H1 (cell line): ENCODE measurements around the gene CFL2. TPM values are rescaled to one million over a fixed set of nuclear protein-coding genes. Genes with fewer than 3 reads are reported as not detected.

ENCODE experiments used
- CTCF ChIA-PET: fragments of 300-600 bp; sonication (Branson Sonifier 250); formaldehyde crosslinking; loops from one replicate; lab custom pipeline; 2021; ENCODE audit not compliant: partially characterized antibody; lab: Charles Lee
- POLR2A ChIA-PET: fragments of 300-600 bp; sonication (Branson Sonifier 250); formaldehyde crosslinking; loops from one replicate; lab custom pipeline; 2021; ENCODE audit warnings: inconsistent platforms; ENCODE audit not compliant: partially characterized antibody; lab: Charles Lee
- DNase-seq, 2 experiments: peaks; one replicate each; pipeline versions ENCODE4 v3.0.0 to v3.0.0-alpha.2; 2010 to 2022; ENCODE audit warnings: low spot score in 2 of 2, low read depth in 1 of 2, mixed read lengths in 1 of 2
- FAIRE-seq: peaks from 2 replicates; lab custom pipeline; 2011; peaks lifted over from hg19 to GRCh38; lab: Jason Lieb, UNC
- H2AFZ ChIP-seq: 2 replicates; pipeline ENCODE4 v1.8.1; 2012; ENCODE audit warnings: low read length, inconsistent platforms
- H2AK5ac ChIP-seq: 2 replicates; pipeline ENCODE4 v1.6.1; 2013; ENCODE audit warnings: low read depth, low read length
- H2BK120ac ChIP-seq: replicated peaks from 2 replicates; pipeline ENCODE3; 2013; ENCODE audit warnings: low read depth, low read length, inconsistent platforms
- H2BK12ac ChIP-seq: 2 replicates; pipeline ENCODE4 v1.6.1; 2013; ENCODE audit warnings: low read depth, low read length
- H2BK15ac ChIP-seq: 2 replicates; pipeline ENCODE4 v1.6.1; 2013; ENCODE audit warnings: low read length
- H2BK20ac ChIP-seq: 2 replicates; pipeline ENCODE4 v1.6.1; 2013; ENCODE audit warnings: low read length
- H2BK5ac ChIP-seq: 2 replicates; pipeline ENCODE4 v1.6.1; 2013; ENCODE audit warnings: low read depth, low read length
- H3K14ac ChIP-seq: 2 replicates; pipeline ENCODE4 v1.6.1; 2013; ENCODE audit warnings: inconsistent platforms; ENCODE audit not compliant: insufficient read length
- H3K18ac ChIP-seq: 2 replicates; pipeline ENCODE4 v1.6.1; 2013; ENCODE audit warnings: low read length; ENCODE audit errors: extremely low read depth
- H3K23ac ChIP-seq: 2 replicates; pipeline ENCODE4 v1.6.1; 2013; ENCODE audit warnings: inconsistent platforms; ENCODE audit not compliant: insufficient read length
- H3K23me2 ChIP-seq: 2 replicates; pipeline ENCODE4 v1.6.1; 2013; ENCODE audit warnings: low read depth, low read length
- H3K27ac ChIP-seq: 2 replicates; pipeline ENCODE4 v1.6.1; 2011; ENCODE audit warnings: low read depth, low read length, inconsistent platforms
- H3K27me3 ChIP-seq, 4 experiments: replicated peaks in 1 of 4; 1 replicate in 1 of 4; 2 replicates in 3 of 4; pipeline versions ENCODE4 v1.6.1 to v1.8.1; 2011 to 2013; ENCODE audit warnings: low read length in 3 of 4, mild to moderate bottlenecking in 3 of 4, inconsistent platforms in 2 of 4, mixed read lengths in 2 of 4, moderate library complexity in 1 of 4; ENCODE audit not compliant: control insufficient read depth in 3 of 4, insufficient read depth in 3 of 4; ENCODE audit errors: extremely low read depth in 1 of 4
- H3K36me3 ChIP-seq, 4 experiments: 2 replicates each; pipeline versions ENCODE4 v1.6.1 to v1.8.1; 2011 to 2013; ENCODE audit warnings: mild to moderate bottlenecking in 4 of 4, low read length in 3 of 4, moderate library complexity in 2 of 4, control low read depth in 1 of 4, inconsistent platforms in 1 of 4; ENCODE audit not compliant: insufficient read depth in 4 of 4, control insufficient read depth in 2 of 4
- H3K4ac ChIP-seq: replicated peaks from 2 replicates; pipeline ENCODE3; 2013; ENCODE audit warnings: low read length, low read depth, mixed read lengths, inconsistent platforms; ENCODE audit not compliant: insufficient read length
- H3K4me1 ChIP-seq, 4 experiments: replicated peaks in 1 of 4; 1 replicate in 1 of 4; 2 replicates in 3 of 4; pipeline versions ENCODE4 v1.6.1 to v1.8.1; 2011 to 2013; ENCODE audit warnings: low read length in 3 of 4, inconsistent platforms in 2 of 4, mixed read lengths in 1 of 4; ENCODE audit not compliant: insufficient read depth in 4 of 4, control insufficient read depth in 3 of 4
- H3K4me2 ChIP-seq, 2 experiments: 2 replicates each; pipeline versions ENCODE4 v1.6.1 to v1.8.1; 2011 to 2013; ENCODE audit warnings: low read depth in 2 of 2, low read length in 2 of 2, control low read depth in 1 of 2, inconsistent platforms in 1 of 2, mild to moderate bottlenecking in 1 of 2; ENCODE audit not compliant: insufficient read depth in 1 of 2
- H3K4me3 ChIP-seq, 4 experiments: fragments of 200-600, 300-600 bp in 1 of 4; sonication (generic), shearing (Covaris generic), sonication (Bioruptor Twin) in 1 of 4; 2 replicates each; pipeline versions ENCODE4 v1.5.1 to v1.8.1; 2011 to 2016; ENCODE audit warnings: low read length in 4 of 4, low read depth in 3 of 4, control low read depth in 2 of 4, inconsistent platforms in 2 of 4, mild to moderate bottlenecking in 2 of 4, mixed read lengths in 1 of 4, moderate library complexity in 1 of 4; ENCODE audit not compliant: insufficient read depth in 2 of 4; ENCODE audit errors: extremely low read depth in 1 of 4
- H3K56ac ChIP-seq: replicated peaks from 2 replicates; pipeline ENCODE3; 2013; ENCODE audit warnings: low read depth, mild to moderate bottlenecking, mixed read lengths, low read length, inconsistent platforms; ENCODE audit not compliant: insufficient read length
- H3K79me1 ChIP-seq: 2 replicates; pipeline ENCODE4 v1.6.1; 2013; ENCODE audit warnings: low read depth, low read length, control low read depth
- H3K79me2 ChIP-seq, 2 experiments: 2 replicates each; pipeline versions ENCODE4 v1.6.1 to v1.8.1; 2012 to 2013; ENCODE audit warnings: low read length in 2 of 2, mild to moderate bottlenecking in 2 of 2, inconsistent platforms in 1 of 2; ENCODE audit not compliant: insufficient read depth in 2 of 2, control insufficient read depth in 1 of 2
- H3K9ac ChIP-seq, 4 experiments: replicated peaks in 1 of 4; 1 replicate in 1 of 4; 2 replicates in 3 of 4; pipeline versions ENCODE4 v1.6.1 to v1.8.1; 2011 to 2013; ENCODE audit warnings: low read depth in 3 of 4, low read length in 3 of 4, control low read depth in 2 of 4, mild to moderate bottlenecking in 2 of 4, moderate library complexity in 2 of 4, inconsistent platforms in 1 of 4; ENCODE audit errors: extremely low read depth in 1 of 4
- H3K9me3 ChIP-seq, 2 experiments: 2 replicates each; pipeline versions ENCODE4 v1.6.1 to v1.8.1; 2012 to 2013; ENCODE audit warnings: mild to moderate bottlenecking in 2 of 2, moderate library complexity in 2 of 2, control low read depth in 1 of 2, inconsistent platforms in 1 of 2, low read depth in 1 of 2, low read length in 1 of 2, mixed read lengths in 1 of 2; ENCODE audit not compliant: insufficient read depth in 2 of 2
- H4K20me1 ChIP-seq, 2 experiments: replicated peaks in 1 of 2; 2 replicates each; pipeline versions ENCODE3 to v1.8.1; 2011 to 2013; ENCODE audit warnings: inconsistent platforms in 2 of 2, low read length in 2 of 2, mild to moderate bottlenecking in 1 of 2; ENCODE audit not compliant: insufficient read depth in 2 of 2, control insufficient read depth in 1 of 2
- H4K5ac ChIP-seq: 2 replicates; pipeline ENCODE4 v1.6.1; 2013; ENCODE audit warnings: low read length, low read depth, mixed read lengths, inconsistent platforms; ENCODE audit not compliant: insufficient read length
- H4K8ac ChIP-seq: 2 replicates; pipeline ENCODE4 v1.8.0; 2013; ENCODE audit warnings: mild to moderate bottlenecking, moderate library complexity, low read length, inconsistent platforms; ENCODE audit not compliant: insufficient read depth; ENCODE audit errors: extremely low read depth
- H4K91ac ChIP-seq: replicated peaks from 2 replicates; pipeline ENCODE3; 2013; ENCODE audit warnings: low read length, mixed read lengths, inconsistent platforms; ENCODE audit not compliant: insufficient read length
- CEBPB ChIP-seq: IDR thresholded peaks from 2 replicates; pipeline ENCODE4 v1.6.1; 2012; ENCODE audit warnings: low read depth, low read length
- CREB1 ChIP-seq: IDR thresholded peaks from 2 replicates; pipeline ENCODE4 v1.6.1; 2012; ENCODE audit warnings: inconsistent platforms
- EGR1 ChIP-seq: IDR thresholded peaks from 2 replicates; pipeline ENCODE4 v1.6.1; 2011; ENCODE audit warnings: low read depth, low read length, borderline replicate concordance
- EP300 ChIP-seq, 2 experiments: IDR thresholded peaks; 1 replicate in 1 of 2; 2 replicates in 1 of 2; pipeline ENCODE4 v1.6.1; 2011 to 2012; ENCODE audit warnings: low read depth in 2 of 2, low read length in 2 of 2, mild to moderate bottlenecking in 2 of 2, borderline replicate concordance in 1 of 2, inconsistent platforms in 1 of 2, moderate library complexity in 1 of 2
- HDAC2 ChIP-seq, 2 experiments: fragments of 300-600 bp in 1 of 2; sonication (generic) in 1 of 2; IDR thresholded peaks; 2 replicates each; pipeline ENCODE4 v1.6.1; 2011 to 2012; ENCODE audit warnings: low read depth in 2 of 2, low read length in 2 of 2, mild to moderate bottlenecking in 2 of 2, moderate library complexity in 2 of 2, borderline replicate concordance in 1 of 2, inconsistent platforms in 1 of 2
- PHF8 ChIP-seq: fragments of 200-600 bp; sonication (generic); conservative IDR thresholded peaks from 2 replicates; pipeline ENCODE4 v1.7.1; 2012; ENCODE audit warnings: low read depth, mild to moderate bottlenecking, inconsistent platforms, low read length, moderate library complexity
- POLR2AphosphoS5 ChIP-seq: IDR thresholded peaks from 2 replicates; pipeline ENCODE4 v1.6.1; 2011; ENCODE audit warnings: low read depth, low read length
- RNF2 ChIP-seq: fragments of 200-900, 300-1000 bp; sonication (generic); IDR thresholded peaks from 2 replicates; pipeline ENCODE4 v1.7.1; 2016; ENCODE audit warnings: borderline replicate concordance, low read depth, mild to moderate bottlenecking, antibody characterized with exemption, low read length; ENCODE audit not compliant: poor library complexity, severe bottlenecking; ENCODE audit errors: missing control alignments
- SUZ12 ChIP-seq: fragments of 200-600 bp; sonication (generic); IDR thresholded peaks from 2 replicates; pipeline ENCODE4 v1.6.1; 2012; ENCODE audit warnings: mild to moderate bottlenecking, inconsistent platforms, low read length, moderate library complexity, mixed read lengths
- whole genome bisulfite sequencing, 2 experiments: shearing (Covaris generic) in 1 of 2; methylation state at CpG; one replicate each; pipeline versions ENCODE4 v1.1.6 to v1.1.7; 2013 to 2015; ENCODE audit warnings: low lambda C conversion rate in 2 of 2, mixed read lengths in 2 of 2, inconsistent platforms in 1 of 2, low coverage in 1 of 2, missing lambda C conversion rate in 1 of 2; ENCODE audit not compliant: insufficient replicate concordance in 2 of 2, insufficient coverage in 1 of 2, insufficient read length in 1 of 2; ENCODE audit errors: extremely low coverage in 1 of 2, missing lambda C conversion rate in 1 of 2; 5-methylcytosine and 5-hydroxymethylcytosine counted together
- polyA plus RNA-seq, 7 experiments: library from polyadenylated mRNA; depleted of rRNA in 3 of 7; stranded (reverse) in 5 of 7; unstranded in 2 of 7; fragments of >200 nt in 5 of 7; fragments of 200-250 nt in 2 of 7; gene quantifications; 1 replicate in 5 of 7; 2 replicates in 1 of 7; 4 replicates in 1 of 7; pipeline versions ENCODE4 v1.2.1 to v1.2.3, GENCODE V29; 2011 to 2013; ENCODE audit warnings: missing spikeins in 2 of 7, mixed read lengths in 2 of 7
- total RNA-seq: library from RNA; stranded (reverse); fragmentation: NEBNext Ultra II Directional; extraction: Animal tissue kit (Norgen Biotek cat#: 25700); gene quantifications from 2 replicates; pipeline ENCODE4 v1.2.1, GENCODE V29; 2021
- TF ChIP-seq, protein P1 (sequence below), 3 experiments: IDR thresholded peaks; 1 replicate in 2 of 3; 2 replicates in 1 of 3; pipeline versions ENCODE4 v1.5.1 to v1.6.1; 2011; ENCODE audit warnings: low read length in 3 of 3, mild to moderate bottlenecking in 3 of 3, inconsistent platforms in 2 of 3, low read depth in 1 of 3, moderate library complexity in 1 of 3; ENCODE audit not compliant: insufficient read depth in 1 of 3; ENCODE audit errors: control extremely low read depth in 1 of 3

Gene CFL2
- total and polyA plus RNA-seq, 2 of the 8 experiments (the other 6 are each of a cell fraction or from before 2014, with no cell fraction given) = 9.7 to 20.5 TPM

DNA sequence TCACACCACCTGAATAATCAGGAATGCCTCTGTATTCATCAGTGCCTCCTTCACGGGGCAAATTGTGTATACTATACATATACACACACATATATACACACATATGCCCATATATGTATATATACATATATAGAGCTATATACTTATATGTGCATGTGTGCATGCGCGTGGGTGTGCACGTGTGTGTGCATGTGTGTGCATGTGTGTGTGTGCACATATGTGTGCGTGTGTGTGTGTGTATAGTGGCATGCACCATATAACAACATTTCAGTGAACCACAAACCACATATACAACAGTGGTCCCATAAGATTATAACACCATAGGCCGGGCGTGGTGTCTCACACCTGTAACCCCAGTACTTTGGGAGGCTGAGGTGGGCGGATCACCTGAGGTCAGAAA lies 35.7 kb downstream of the CFL2 start:
- H3K23me2 ChIP-seq = no peaks in the 10 kb centered on the region
- FAIRE-seq = no peak
- H4K20me1 ChIP-seq = no peaks in the 10 kb centered on the region
- H2BK15ac ChIP-seq = no peak overlapping the region
- H3K56ac ChIP-seq = no peak overlapping the region
- H3K23ac ChIP-seq = no peak overlapping the region
- peaks cover 0 to 6% (median 3%) of the 10 kb centered on the region in 4 experiments; a peak in 4 of 7 replicates for H3K4me1 ChIP-seq
- no peak overlapping the region for H3K4me3 ChIP-seq
- H3K4me2 ChIP-seq = no peak overlapping the region
- 90% methylated on average over 8 of the region's 8 CpGs; no CpG with 5 or more reads in 1 of the 2 experiments for WGBS, 2 experiments
- no peaks in the 10 kb centered on the region for H3K79me2 ChIP-seq
- no peak overlapping the region for H2AFZ ChIP-seq
- POLR2A ChIA-PET = no interaction called here
- no peak overlapping the region for H4K8ac ChIP-seq
- no peaks in the 10 kb centered on the region for H3K79me1 ChIP-seq
- H4K91ac ChIP-seq = no peak overlapping the region
- H3K9me3 ChIP-seq = no peaks in the 10 kb centered on the region
- no peak overlapping the region for H2BK5ac ChIP-seq
- no peak overlapping the region for H3K14ac ChIP-seq
- H4K5ac ChIP-seq = no peak overlapping the region
- H3K27ac ChIP-seq = no peak overlapping the region
- no peak for TF ChIP-seq RNF2
- no peak for TF ChIP-seq POLR2AphosphoS5
- TF ChIP-seq PHF8 = no peak
- TF ChIP-seq HDAC2 (IDR thresholded peaks at IDR 0.05; ENCODE audit: borderline replicate concordance in 1 of 2, low read depth in 2 of 2, low read length in 2 of 2) = no peak
- TF ChIP-seq CREB1 = no peak
- TF ChIP-seq, protein P1, sequence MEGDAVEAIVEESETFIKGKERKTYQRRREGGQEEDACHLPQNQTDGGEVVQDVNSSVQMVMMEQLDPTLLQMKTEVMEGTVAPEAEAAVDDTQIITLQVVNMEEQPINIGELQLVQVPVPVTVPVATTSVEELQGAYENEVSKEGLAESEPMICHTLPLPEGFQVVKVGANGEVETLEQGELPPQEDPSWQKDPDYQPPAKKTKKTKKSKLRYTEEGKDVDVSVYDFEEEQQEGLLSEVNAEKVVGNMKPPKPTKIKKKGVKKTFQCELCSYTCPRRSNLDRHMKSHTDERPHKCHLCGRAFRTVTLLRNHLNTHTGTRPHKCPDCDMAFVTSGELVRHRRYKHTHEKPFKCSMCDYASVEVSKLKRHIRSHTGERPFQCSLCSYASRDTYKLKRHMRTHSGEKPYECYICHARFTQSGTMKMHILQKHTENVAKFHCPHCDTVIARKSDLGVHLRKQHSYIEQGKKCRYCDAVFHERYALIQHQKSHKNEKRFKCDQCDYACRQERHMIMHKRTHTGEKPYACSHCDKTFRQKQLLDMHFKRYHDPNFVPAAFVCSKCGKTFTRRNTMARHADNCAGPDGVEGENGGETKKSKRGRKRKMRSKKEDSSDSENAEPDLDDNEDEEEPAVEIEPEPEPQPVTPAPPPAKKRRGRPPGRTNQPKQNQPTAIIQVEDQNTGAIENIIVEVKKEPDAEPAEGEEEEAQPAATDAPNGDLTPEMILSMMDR (IDR thresholded peaks at IDR 0.05; ENCODE audit: control extremely low read depth in 1 of 3, insufficient read depth in 1 of 3, low read depth in 1 of 3, low read length in 3 of 3) = no peak
- no peak for TF ChIP-seq CEBPB
- TF ChIP-seq EP300 (IDR thresholded peaks at IDR 0.05; ENCODE audit: borderline replicate concordance in 1 of 2, low read depth in 2 of 2, low read length in 2 of 2) = no peak
- no peak for TF ChIP-seq SUZ12
- no peak for TF ChIP-seq EGR1
- H2BK12ac ChIP-seq = no peak overlapping the region
- H3K4ac ChIP-seq = no peak overlapping the region
- H3K27me3 ChIP-seq = no peaks in the 10 kb centered on the region
- no peak overlapping the region for H2BK120ac ChIP-seq
- no peak for DNase-seq
- H3K9ac ChIP-seq = no peak overlapping the region
- CTCF ChIA-PET = interaction anchor here (1.4 to 1.6 kb wide), 2 partner anchors 8 to 27 kb away, joined by 3 to 4 read pairs; no protein-coding TSS in a partner anchor
- H3K36me3 ChIP-seq = no peaks in the 10 kb centered on the region
- H3K18ac ChIP-seq = no peak overlapping the region
- H2BK20ac ChIP-seq = no peak overlapping the region
- no peak overlapping the region for H2AK5ac ChIP-seq
